Breast epithelium (tissue), 4 donors: Measurements from ENCODE around the gene TGFBR3. TPM values are rescaled to one million over a fixed set of nuclear protein-coding genes. Genes with fewer than 3 reads are reported as not detected.
A peak's percentile ranks its signal among the peaks of the same experiment; 100 is the strongest.

Experiments used
- DNase-seq, 2 donors: peaks; one replicate each; pipeline ENCODE4 v3.0.0-alpha.2; 2019; ENCODE audit warnings: low spot score in 2 of 2
- H3K27ac ChIP-seq, 2 donors: fragments of 200-600 bp; sonication (generic) in 1 of 2; one replicate each; pipeline ENCODE4 v1.5.1; 2016 to 2019; ENCODE audit warnings: mild to moderate bottlenecking in 1 of 2
- H3K27me3 ChIP-seq, 2 donors: fragments of 200-600 bp; sonication (generic) in 1 of 2; one replicate each; pipeline versions ENCODE4 v1.5.1 to v1.6.0; 2017 to 2019; ENCODE audit warnings: control low read depth in 1 of 2, mild to moderate bottlenecking in 1 of 2
- H3K36me3 ChIP-seq: fragments of 200-600 bp; one replicate; pipeline ENCODE4 v1.5.1; 2019
- H3K4me1 ChIP-seq, 2 donors: fragments of 200-600 bp; sonication (generic); one replicate each; pipeline ENCODE4 v1.5.1; 2016 to 2019; ENCODE audit warnings: control low read depth in 1 of 2
- H3K4me3 ChIP-seq, 3 donors: fragments of 200-600 bp; sonication (generic); 1 replicate in 2 of 3; 2 replicates in 1 of 3; pipeline ENCODE4 v1.5.1; 2016 to 2019; ENCODE audit warnings: mild to moderate bottlenecking in 3 of 3, moderate library complexity in 2 of 3
- H3K9me3 ChIP-seq, 2 donors: fragments of 200-600 bp; sonication (generic) in 1 of 2; one replicate each; pipeline ENCODE4 v1.5.1; 2016 to 2019; ENCODE audit warnings: control low read depth in 1 of 2
- CTCF ChIP-seq, 3 donors: fragments of 450-650 bp; IDR thresholded peaks; one replicate each; pipeline ENCODE4 v1.5.1; 2016 to 2017; ENCODE audit warnings: antibody characterized with exemption in 3 of 3, mild to moderate bottlenecking in 3 of 3, moderate library complexity in 3 of 3
- POLR2A ChIP-seq: fragments of 450-650 bp; IDR thresholded peaks from one replicate; pipeline ENCODE4 v1.6.1; 2016; ENCODE audit warnings: antibody characterized with exemption, mild to moderate bottlenecking, moderate library complexity
- POLR2AphosphoS5 ChIP-seq, 3 donors: sonication (generic); formaldehyde crosslinking; IDR thresholded peaks; one replicate each; pipeline ENCODE4 v1.6.1; 2017; ENCODE audit warnings: antibody characterized with exemption in 3 of 3
- intact Hi-C: fragments of 100-400 bp; cut with DNase I; formaldehyde crosslinking; loops from one replicate; pipeline ENCODE4 v1.15.1; 2023; ENCODE audit warnings: low total_unique reads
- total RNA-seq, 3 donors: library from RNA; depleted of rRNA; stranded (reverse); fragments of >200 nt; gene quantifications; one replicate each; pipeline ENCODE4 v1.1.0, GENCODE V29; 2016

The TGFBR3 gene
- total RNA-seq, 3 donors from 2014 or later, result 127 to 287 (median 167) TPM

GRCh38 chr1:91894036-91894761, 8.2 kb upstream of the TGFBR3 start:
- Histone ChIP-seq H3K4me3 (no peak overlapping the region), H3K4me1 (no peaks in the 10 kb centered on the region), H3K9me3 (no peaks in the 10 kb centered on the region), H3K36me3 (no peaks in the 10 kb centered on the region), H3K27me3 (no peaks in the 10 kb centered on the region), H3K27ac (no peak overlapping the region)
- TF ChIP-seq POLR2AphosphoS5 (IDR thresholded peaks at IDR 0.05), result peak in 1 of 3 donors; percentile 20
- TF ChIP-seq POLR2A, result no peak
- no peak for TF ChIP-seq CTCF (IDR thresholded peaks at IDR 0.05)
- intact Hi-C loops, result no loop called here
- no peak for DNase-seq

- Histone ChIP-seq H3K36me3 (no peaks in the 10 kb centered on the region), H3K4me3 (peak overlapping the region in 1 of 3 donors; percentile 13), H3K27ac (peak overlapping the region; percentile 8 to 61), H3K4me1 (no peaks in the 10 kb centered on the region), H3K27me3 (no peaks in the 10 kb centered on the region), H3K9me3 (no peaks in the 10 kb centered on the region)
- no peak for DNase-seq
- no peak for TF ChIP-seq POLR2A
- no peak for TF ChIP-seq POLR2AphosphoS5 (IDR thresholded peaks at IDR 0.05)
- no peak for TF ChIP-seq CTCF (IDR thresholded peaks at IDR 0.05)
- intact Hi-C loops, result no loop called here
Measured at GRCh38 chr1:91891969-91892368, 6.0 kb upstream of the TGFBR3 start.

GRCh38 chr1:91891454-91891853, 5.5 kb upstream of the TGFBR3 start:
- Histone ChIP-seq H3K4me3 (no peak overlapping the region), H3K36me3 (no peaks in the 10 kb centered on the region), H3K4me1 (no peaks in the 10 kb centered on the region), H3K27me3 (no peaks in the 10 kb centered on the region), H3K27ac (peak overlapping the region; percentile 21 to 61), H3K9me3 (no peaks in the 10 kb centered on the region)
- TF ChIP-seq POLR2A (no peak), CTCF (IDR thresholded peaks at IDR 0.05) (no peak), POLR2AphosphoS5 (IDR thresholded peaks at IDR 0.05) (no peak)
- DNase-seq, result no peak
- intact Hi-C loops, result no loop called here

- H3K36me3 ChIP-seq, result no peaks in the 10 kb centered on the region
- DNase-seq, result no peak
- intact Hi-C loops, result no loop called here
- H3K27ac ChIP-seq, result peak overlapping the region in 1 of 2 donors; percentile 56
- no peaks in the 10 kb centered on the region for H3K9me3 ChIP-seq
- H3K4me3 ChIP-seq, result no peak overlapping the region
- H3K4me1 ChIP-seq, result no peaks in the 10 kb centered on the region
- TF ChIP-seq CTCF (IDR thresholded peaks at IDR 0.05) (no peak), POLR2AphosphoS5 (IDR thresholded peaks at IDR 0.05) (no peak), POLR2A (no peak)
- no peaks in the 10 kb centered on the region for H3K27me3 ChIP-seq
Measured at GRCh38 chr1:91889717-91890459, 3.9 kb upstream of the TGFBR3 start.

GRCh38 chr1:91885213-91885715, 687 bp downstream of the TGFBR3 start:
- Histone ChIP-seq H3K4me1 (no peaks in the 10 kb centered on the region), H3K9me3 (no peaks in the 10 kb centered on the region), H3K27ac (peak overlapping the region; percentile 92 to 98), H3K36me3 (no peaks in the 10 kb centered on the region), H3K27me3 (no peaks in the 10 kb centered on the region), H3K4me3 (peak overlapping the region; percentile 92 to 100 (median 95))
- intact Hi-C loops, result no loop called here
- DNase-seq, result no peak
- TF ChIP-seq POLR2AphosphoS5 (IDR thresholded peaks at IDR 0.05) (no peak), POLR2A (no peak), CTCF (IDR thresholded peaks at IDR 0.05) (no peak)
